Lung (tissue), 12 donors: ENCODE measurements around the gene PRAC1. TPM values are rescaled to one million over a fixed set of nuclear protein-coding genes. Genes with fewer than 3 reads are reported as not detected.
"Not testable (repeated sequence)": the region's sequence is repeated elsewhere in the genome, so short reads cannot be mapped to it uniquely, and the experiment has no call there.

Source experiments
- ATAC-seq: fragments of 200-7000 bp; cut with Tn5 transposase; one replicate; pipeline ENCODE4 v1.9.1; 2020; ENCODE audit warnings: moderate number of reproducible peaks; ENCODE audit not compliant: insufficient read depth, low FRiP score
- DNase-seq, 3 donors: peaks; one replicate each; pipeline ENCODE4 v3.0.0-alpha.2; 2013 to 2017
- H3K27ac ChIP-seq, 2 donors: one replicate each; pipeline ENCODE4 v1.5.1; 2013; ENCODE audit warnings: mild to moderate bottlenecking in 2 of 2, moderate library complexity in 2 of 2, control low read depth in 1 of 2, inconsistent platforms in 1 of 2, low read depth in 1 of 2, low read length in 1 of 2
- H3K27me3 ChIP-seq, 3 donors: one replicate each; pipeline ENCODE4 v1.5.1; 2013; ENCODE audit warnings: low read length in 2 of 3; ENCODE audit not compliant: control insufficient read depth in 3 of 3, insufficient read depth in 3 of 3
- H3K36me3 ChIP-seq, 4 donors: one replicate each; pipeline ENCODE4 v1.5.1; 2013; ENCODE audit warnings: low read length in 4 of 4, mild to moderate bottlenecking in 1 of 4, moderate library complexity in 1 of 4; ENCODE audit not compliant: control insufficient read depth in 4 of 4, insufficient read depth in 4 of 4
- H3K4me1 ChIP-seq, 5 donors: one replicate each; pipeline ENCODE4 v1.5.1; 2013; ENCODE audit warnings: low read length in 5 of 5, mild to moderate bottlenecking in 2 of 5, moderate library complexity in 1 of 5; ENCODE audit not compliant: control insufficient read depth in 5 of 5, insufficient read depth in 5 of 5
- H3K4me3 ChIP-seq: one replicate; pipeline ENCODE4 v1.5.1; 2013; ENCODE audit warnings: mild to moderate bottlenecking, control low read depth, moderate library complexity
- H3K9ac ChIP-seq, 2 donors: one replicate each; pipeline ENCODE4 v1.5.1; 2013; ENCODE audit warnings: low read length in 2 of 2, control low read depth in 1 of 2; ENCODE audit not compliant: insufficient read depth in 1 of 2
- H3K9me3 ChIP-seq, 4 donors: one replicate each; pipeline ENCODE4 v1.5.1; 2013; ENCODE audit warnings: low read length in 3 of 4, mild to moderate bottlenecking in 1 of 4, moderate library complexity in 1 of 4; ENCODE audit not compliant: control insufficient read depth in 4 of 4, insufficient read depth in 3 of 4
- CTCF ChIP-seq: IDR thresholded peaks from 2 replicates; pipeline ENCODE4 v1.5.1; 2012; ENCODE audit warnings: mild to moderate bottlenecking; ENCODE audit errors: control extremely low read depth, extremely low read depth
- WGBS, 2 donors: extraction: QIAGEN DNeasy Blood & Tissue Kit; methylation state at CpG; one replicate each; pipeline ENCODE4 v1.1.7; 2013; 5-methylcytosine and 5-hydroxymethylcytosine counted together
- polyA plus RNA-seq, 2 donors: library from polyadenylated mRNA; stranded (reverse); fragments of 200-250 nt; gene quantifications; one replicate each; pipeline ENCODE4 v1.2.1, GENCODE V29; 2013
- total RNA-seq, 2 donors: library from RNA; depleted of rRNA in 1 of 2; stranded (reverse); fragments of >200 nt in 1 of 2; gene quantifications; one replicate each; pipeline ENCODE4 v1.2.1, GENCODE V29; 2014 to 2021
- donor health status: control.
- donor health status: control.
- donor health status: Bipolar disorder and iron deficiency.
- donor health status: healthy.
- donor health status: DM: yes; HTN: yes; CAD: no.

PRAC1 gene
- total and polyA plus RNA-seq, 4 donors: not detected

DNA sequence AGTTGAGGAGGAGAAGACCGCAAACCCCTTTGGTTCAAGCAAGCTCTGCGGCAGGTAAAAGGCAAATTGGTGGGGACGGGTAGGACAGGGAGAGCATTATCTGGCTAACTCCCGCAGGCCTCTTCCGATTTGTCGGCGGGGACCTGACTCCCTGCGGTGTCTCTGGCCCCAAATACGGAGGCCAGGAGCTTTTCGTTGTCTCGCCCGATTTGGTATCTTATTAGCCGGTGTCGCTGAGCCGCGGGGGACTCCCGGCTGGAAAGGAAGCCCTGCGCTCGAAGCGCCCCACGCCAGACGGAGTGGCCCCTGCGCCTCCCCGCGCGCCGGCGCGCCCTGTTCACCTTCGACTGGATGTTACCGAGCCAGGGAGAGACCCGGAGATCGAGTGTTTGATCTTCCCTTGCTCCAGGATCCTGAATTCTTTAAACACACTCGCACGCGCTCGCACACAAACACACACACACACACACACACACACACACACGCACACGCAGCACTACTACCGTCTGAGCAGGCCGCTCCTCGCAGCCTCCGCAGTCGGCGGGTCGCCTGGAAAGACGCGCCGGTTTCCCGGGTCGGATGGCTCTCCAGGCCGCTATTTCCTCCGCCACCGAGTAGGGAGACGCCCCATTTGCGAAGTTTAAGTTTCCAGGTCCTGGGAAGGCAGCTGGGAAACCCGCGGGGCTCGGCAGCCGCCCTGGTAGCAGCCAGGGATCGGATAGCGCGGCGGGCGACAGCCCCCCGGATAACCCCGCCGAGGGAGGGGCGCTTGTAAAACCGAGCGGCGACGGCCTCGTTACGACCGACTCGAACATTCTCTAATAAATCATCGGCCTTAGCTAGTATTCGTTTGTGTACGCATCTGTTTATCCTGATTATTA is 3.3 kb downstream of the PRAC1 start:
- DNase-seq: peak; percentile 41 to 60 (median 56)
- H3K36me3 ChIP-seq: no peaks in the 10 kb centered on the region
- peaks cover 15 to 93% (median 93%) of the 10 kb centered on the region in 3 donors for H3K27me3 ChIP-seq
- H3K9ac ChIP-seq: no peak overlapping the region
- H3K9me3 ChIP-seq: peaks cover 0 to 16% (median 0%) of the 10 kb centered on the region in 4 donors
- TF ChIP-seq CTCF: no peak
- no peak for ATAC-seq
- H3K27ac ChIP-seq: no peak overlapping the region
- H3K4me1 ChIP-seq: peaks cover 0 to 14% (median 0%) of the 10 kb centered on the region in 5 donors
- no peak overlapping the region for H3K4me3 ChIP-seq
- 4 to 7% methylated on average over 70 to 80 of the region's 80 CpGs for WGBS, 2 donors

GRCh38 chr17:48718227-48718760 is 4.0 kb downstream of the PRAC1 start:
- Histone ChIP-seq H3K9me3 (peaks cover 0 to 16% (median 0%) of the 10 kb centered on the region in 4 donors), H3K4me1 (peaks cover 0 to 8% (median 0%) of the 10 kb centered on the region in 5 donors), H3K9ac (no peak overlapping the region), H3K4me3 (no peak overlapping the region), H3K27me3 (peaks cover 9 to 91% (median 90%) of the 10 kb centered on the region in 3 donors), H3K27ac (no peak overlapping the region), H3K36me3 (no peaks in the 10 kb centered on the region)
- DNase-seq (peak; percentile 43 to 70 (median 48)), ATAC-seq (no peak)
- no peak for TF ChIP-seq CTCF
- WGBS, 2 donors: 12 to 17% methylated on average over 24 of the region's 24 CpGs

DNA sequence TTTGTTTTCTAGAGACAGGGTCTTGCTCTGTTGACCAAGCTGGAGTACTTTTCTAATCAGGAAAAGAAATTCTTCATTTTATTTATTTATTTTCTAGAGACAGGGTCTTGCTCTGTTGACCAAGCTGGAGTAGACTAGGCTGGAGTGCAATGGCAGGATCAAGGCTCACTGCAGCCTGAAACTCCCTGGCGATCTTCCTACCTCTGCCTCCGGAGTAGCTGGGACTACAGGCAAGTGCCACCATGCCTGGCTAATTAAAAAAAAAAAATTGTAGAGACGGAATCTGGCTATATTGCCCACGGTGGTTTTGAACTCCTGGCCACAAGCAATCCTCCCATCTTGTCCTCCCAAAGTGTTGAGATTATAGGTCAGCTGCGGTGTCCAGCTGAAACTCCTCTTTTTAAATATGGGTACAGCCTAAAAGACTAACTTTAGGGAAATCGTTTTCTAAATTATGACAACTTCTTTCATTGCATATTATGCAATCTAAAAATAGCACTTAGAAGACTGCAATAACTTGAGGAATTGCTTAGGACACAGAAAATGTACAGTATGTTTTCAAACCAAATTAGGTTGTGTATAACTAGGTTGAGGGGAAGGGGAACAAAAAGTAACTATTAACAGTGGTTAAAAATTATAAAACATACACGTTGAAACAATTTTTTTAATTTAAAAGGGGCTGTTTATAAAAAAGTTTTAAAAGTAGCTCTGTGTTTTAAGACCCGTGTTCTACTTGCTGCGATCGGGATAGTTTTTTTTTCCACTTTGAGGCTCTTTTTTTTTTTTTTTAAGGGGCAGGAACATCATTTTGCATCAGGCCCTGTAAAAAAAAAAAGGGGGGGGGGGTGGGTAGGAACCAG is 4.7 kb downstream of the PRAC1 start:
- Histone ChIP-seq H3K4me1 (peaks cover 0 to 6% (median 0%) of the 10 kb centered on the region in 5 donors), H3K27ac (no peak overlapping the region), H3K4me3 (no peak overlapping the region), H3K9me3 (peaks cover 0 to 16% (median 0%) of the 10 kb centered on the region in 4 donors), H3K36me3 (no peaks in the 10 kb centered on the region), H3K27me3 (peaks cover 10 to 91% (median 88%) of the 10 kb centered on the region in 3 donors), H3K9ac (no peak overlapping the region)
- ATAC-seq: no peak
- peak in 1 of 3 donors; percentile 40 for DNase-seq
- WGBS, 2 donors: 10 to 13% methylated on average over 10 of the region's 10 CpGs
- TF ChIP-seq CTCF: no peak

DNA sequence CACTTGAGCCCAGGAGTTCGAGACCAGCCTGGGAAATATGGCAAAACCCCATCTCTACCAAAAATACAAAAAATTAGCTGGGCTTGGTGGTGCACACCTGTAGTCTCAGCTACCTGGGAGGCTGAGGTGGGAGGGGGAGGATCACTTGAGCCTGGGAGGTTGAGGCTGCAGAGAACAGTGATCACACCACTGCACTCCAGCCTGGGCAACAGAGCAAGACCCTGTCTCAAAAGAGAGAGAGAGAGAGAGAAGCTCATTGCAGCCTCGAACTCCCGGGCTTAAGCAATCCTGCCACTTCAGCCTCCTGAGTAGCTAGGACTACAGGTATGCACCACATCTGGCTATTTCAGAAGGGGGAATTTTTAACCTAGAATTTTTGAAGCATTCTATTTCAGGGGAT is 5.8 kb downstream of the PRAC1 start:
- 67 to 78% methylated on average over 3 of the region's 3 CpGs for WGBS, 2 donors
- peaks cover 16 to 86% (median 86%) of the 10 kb centered on the region in 3 donors for H3K27me3 ChIP-seq
- H3K9ac ChIP-seq, H3K36me3 ChIP-seq, H3K27ac ChIP-seq, DNase-seq, H3K4me3 ChIP-seq, ATAC-seq, H3K4me1 ChIP-seq: not testable (repeated sequence)
- H3K9me3 ChIP-seq: peaks cover 0 to 16% (median 0%) of the 10 kb centered on the region in 4 donors
